ENCODE results near the gene CRLF2.
"Not testable (repeated sequence)": the region's sequence is repeated elsewhere in the genome, so short reads cannot be mapped to it uniquely, and the experiment has no call there.

Gene CRLF2

GRCh38 chrX:1190596-1191145, 21.8 kb downstream of the CRLF2 start:
- TF ChIP-seq CTCF (IDR thresholded peaks at IDR 0.05; ENCODE audit: control extremely low read depth, extremely low read depth, low read depth, missing control alignments), result no peak
- POLR2A ChIA-PET, result no interaction called here
- CTCF ChIA-PET, result no interaction called here
- no peak for DNase-seq (ENCODE audit: extremely low spot score)

DNA sequence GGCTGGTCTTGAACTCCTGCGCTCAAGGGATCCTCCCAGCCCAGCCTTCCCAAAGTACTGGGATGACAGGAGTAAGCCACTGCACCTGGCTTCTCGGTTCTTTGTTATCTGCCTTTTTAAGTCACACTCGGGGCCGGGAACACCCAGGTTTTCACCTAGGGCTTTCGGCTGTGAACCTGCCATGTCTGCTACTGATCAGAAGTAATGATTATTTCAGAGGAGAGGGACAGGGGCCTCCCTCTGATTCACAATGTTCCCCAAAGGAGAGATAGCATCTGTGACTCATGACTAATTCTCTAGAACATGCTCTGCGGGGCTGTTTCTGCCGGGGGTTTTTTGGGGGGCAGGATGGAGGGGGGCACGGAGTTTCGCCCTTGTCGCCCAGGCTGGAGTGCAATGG, 26.9 kb downstream of the CRLF2 start:
- no peak for TF ChIP-seq CTCF (IDR thresholded peaks at IDR 0.05; ENCODE audit: control extremely low read depth, extremely low read depth, low read depth, missing control alignments)
- POLR2A ChIA-PET, result no interaction called here
- DNase-seq (ENCODE audit: extremely low spot score), result no peak
- CTCF ChIA-PET, result no interaction called here

DNA sequence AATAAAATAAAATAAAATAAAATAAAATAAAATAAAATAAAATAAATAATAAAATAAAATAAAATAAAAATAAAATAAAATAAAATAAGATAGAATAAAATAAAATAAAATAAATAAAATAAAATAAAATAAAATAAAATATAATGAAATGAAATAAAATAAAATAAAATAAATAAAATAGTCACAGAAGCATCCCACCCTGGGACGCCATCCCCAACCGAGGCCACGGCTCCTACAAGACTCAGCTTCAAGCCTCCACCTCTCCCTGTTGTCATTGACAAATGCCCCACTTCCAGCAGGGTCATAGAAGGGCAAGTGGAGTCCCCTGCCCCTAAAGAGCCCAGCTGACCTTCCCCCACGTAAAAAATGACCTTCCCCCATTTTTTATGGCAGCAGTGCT, 30.2 kb downstream of the CRLF2 start:
- ChIA-PET POLR2A (no interaction called here), CTCF (no interaction called here)
- no peak for DNase-seq (ENCODE audit: extremely low spot score)
- TF ChIP-seq CTCF (IDR thresholded peaks at IDR 0.05; ENCODE audit: control extremely low read depth, extremely low read depth, low read depth, missing control alignments), result no peak

DNA sequence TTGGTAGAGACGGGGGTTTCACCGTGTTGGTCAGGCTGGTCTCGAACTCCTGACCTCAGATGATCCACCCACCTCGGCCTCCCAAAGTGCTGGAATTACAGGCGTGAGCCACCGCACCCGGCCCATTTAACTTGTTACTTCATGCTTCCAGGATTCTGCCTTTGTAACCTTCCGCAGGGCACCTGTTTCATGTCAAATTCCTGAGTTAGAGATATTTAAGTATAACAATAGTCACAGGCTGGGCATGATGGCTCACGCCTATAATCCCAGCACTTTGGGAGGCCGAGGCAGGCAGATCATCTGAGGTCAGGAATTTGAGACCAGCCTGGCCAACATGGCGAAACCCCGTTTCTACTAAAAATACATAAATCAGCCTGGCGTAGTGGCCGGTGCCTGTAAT, 30.8 kb downstream of the CRLF2 start:
- CTCF ChIA-PET; POLR2A ChIA-PET; DNase-seq (ENCODE audit: extremely low spot score): not testable (repeated sequence)

DNA sequence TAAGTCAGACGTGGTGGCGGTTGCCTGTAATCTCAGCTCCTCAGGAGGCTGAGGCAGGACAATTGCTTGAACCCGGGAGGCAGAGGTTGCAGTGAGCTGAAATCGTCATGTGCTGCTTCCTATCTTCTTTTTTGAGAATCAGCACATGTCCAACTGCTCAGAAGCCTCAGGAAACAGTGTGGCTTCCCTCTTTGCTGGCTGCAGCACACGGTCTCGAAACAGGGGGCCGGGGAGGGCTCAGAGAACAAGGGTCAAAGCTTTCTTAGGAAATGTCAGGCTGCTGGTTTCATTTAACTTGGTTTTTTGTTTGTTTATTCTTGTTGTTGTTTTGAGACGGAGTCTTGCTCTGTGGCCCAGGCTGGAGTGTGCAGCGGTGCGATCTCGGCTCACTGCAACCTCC, 31.3 kb downstream of the CRLF2 start:
- POLR2A ChIA-PET, result no interaction called here
- DNase-seq (ENCODE audit: extremely low spot score), result no peak
- TF ChIP-seq CTCF (IDR thresholded peaks at IDR 0.05; ENCODE audit: control extremely low read depth, extremely low read depth, low read depth, missing control alignments), result no peak
- CTCF ChIA-PET, result no interaction called here

DNA sequence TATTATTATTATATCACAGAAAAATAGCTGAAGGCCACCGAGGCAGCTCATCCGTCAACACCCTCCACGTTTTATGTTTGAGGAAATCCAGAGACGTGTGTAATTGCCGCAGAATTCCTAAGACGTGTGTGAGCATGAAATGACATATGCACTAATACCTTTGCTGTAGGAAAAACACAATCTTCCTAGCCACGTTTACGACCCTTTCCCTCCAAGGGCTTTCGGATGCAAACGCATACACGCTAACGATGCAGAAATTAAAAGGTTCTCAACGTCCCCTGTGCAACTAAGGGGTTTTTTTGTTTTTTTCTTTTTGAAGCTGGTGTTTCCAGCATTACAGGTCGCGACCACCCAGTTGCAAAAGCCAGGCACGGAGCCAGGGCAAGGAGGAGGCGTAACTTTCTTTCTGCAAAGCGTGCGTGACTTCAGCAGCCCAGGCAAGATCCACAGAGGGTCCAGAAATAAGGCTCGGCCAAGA, 33.8 kb downstream of the CRLF2 start:
- POLR2A ChIA-PET, result no interaction called here
- CTCF ChIA-PET, result no interaction called here
- DNase-seq (ENCODE audit: extremely low spot score), result no peak

GRCh38 chrX:1176531-1177320, 35.7 kb downstream of the CRLF2 start:
- POLR2A ChIA-PET; DNase-seq (ENCODE audit: extremely low spot score); CTCF ChIA-PET: not testable (repeated sequence)

More for the DNA sequence above, 33.8 kb downstream of the CRLF2 start:
- no peak for TF ChIP-seq CTCF (IDR thresholded peaks at IDR 0.05; ENCODE audit: control extremely low read depth, extremely low read depth, low read depth, missing control alignments)

DNA sequence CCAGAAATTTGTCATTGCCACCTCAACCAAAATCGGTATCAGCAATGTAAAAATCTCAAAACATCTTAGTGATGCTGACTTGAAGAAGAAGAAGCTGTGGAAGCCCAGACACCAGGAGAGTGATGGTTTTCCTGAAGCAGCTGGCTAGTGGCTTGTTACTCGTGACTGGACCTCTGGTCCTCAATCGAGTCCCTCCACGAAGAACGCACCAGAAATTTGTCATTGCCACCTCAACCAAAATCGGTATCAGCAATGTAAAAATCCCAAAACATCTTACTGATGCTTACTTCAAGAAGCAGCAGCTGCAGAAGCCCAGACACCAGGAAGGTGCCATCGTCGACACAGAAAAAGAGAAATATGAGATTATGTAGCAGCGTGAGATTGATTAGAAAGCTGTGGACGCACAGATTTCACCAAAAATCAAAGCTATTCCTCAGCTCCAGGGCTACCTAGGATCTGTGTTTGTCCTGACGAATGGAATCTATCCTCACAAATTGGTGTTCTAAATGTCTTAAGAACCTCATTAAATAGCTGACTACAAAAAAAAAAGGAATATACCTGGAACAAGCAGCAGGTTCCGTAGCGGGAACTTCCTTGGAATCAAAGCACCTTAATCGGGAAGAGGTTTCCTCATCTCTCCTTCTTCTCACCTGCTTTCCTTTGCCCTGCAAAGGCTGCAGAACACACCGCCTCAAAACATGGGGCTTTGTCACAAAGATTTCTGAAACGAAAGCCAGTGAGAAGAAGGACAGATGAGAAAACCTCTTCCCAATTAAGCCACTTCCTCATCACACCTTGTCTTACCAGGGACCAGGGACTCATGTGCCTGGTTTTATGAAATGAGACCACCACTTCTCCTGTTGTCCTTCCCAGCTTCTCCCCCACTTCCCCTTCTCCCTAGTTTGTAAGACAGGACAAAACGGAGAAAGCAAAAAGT, 37.6 kb downstream of the CRLF2 start:
- CTCF ChIA-PET; DNase-seq (ENCODE audit: extremely low spot score); POLR2A ChIA-PET: not testable (repeated sequence)

DNA sequence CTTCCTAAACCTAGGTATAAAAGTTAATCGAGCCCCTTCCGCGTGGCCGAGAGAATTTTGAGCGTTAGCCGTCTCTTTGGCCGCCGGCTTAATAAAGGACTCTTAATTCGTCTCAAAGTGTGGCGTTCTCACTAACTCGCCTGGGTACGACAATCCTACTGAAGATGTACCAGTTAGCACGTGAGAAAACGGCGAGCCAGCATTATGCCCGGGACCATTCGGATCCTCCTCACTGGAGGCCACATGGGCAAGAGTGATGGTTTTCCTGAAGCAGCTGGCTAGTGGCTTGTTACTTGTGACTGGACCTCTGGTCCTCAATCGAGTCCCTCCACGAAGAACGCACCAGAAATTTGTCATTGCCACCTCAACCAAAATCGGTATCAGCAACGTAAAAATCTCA, 39.0 kb downstream of the CRLF2 start:
- CTCF ChIA-PET; DNase-seq (ENCODE audit: extremely low spot score); POLR2A ChIA-PET: not testable (repeated sequence)
